MM.1S (cell line): ENCODE measurements around the gene CISH.

ENCODE experiments used
- DNase-seq: peaks from one replicate; pipeline ENCODE4 v3.0.0-alpha.2; 2015
- H2AFZ ChIP-seq: fragments of 300-600 bp; sonication (generic); 2 replicates; pipeline ENCODE4 v1.6.0; 2016; ENCODE audit warnings: antibody characterized with exemption, low read length
- H3F3A ChIP-seq: fragments of 300-600 bp; sonication (generic); 2 replicates; pipeline ENCODE4 v1.6.1; 2016; ENCODE audit warnings: mild to moderate bottlenecking, antibody characterized with exemption, low read length, moderate library complexity, mixed read lengths; ENCODE audit not compliant: insufficient read depth
- H3K27ac ChIP-seq: fragments of 300-600 bp; sonication (generic); 2 replicates; pipeline ENCODE4 v1.5.1; 2016; ENCODE audit warnings: mild to moderate bottlenecking, low read length
- H3K27me3 ChIP-seq: fragments of 300-600 bp; sonication (generic); replicated peaks from 2 replicates; pipeline ENCODE4 v1.6.0; 2016; ENCODE audit warnings: low read length; ENCODE audit not compliant: insufficient read depth
- H3K36me3 ChIP-seq: fragments of 300-600 bp; sonication (generic); replicated peaks from 2 replicates; pipeline ENCODE4 v1.6.1; 2016; ENCODE audit warnings: mild to moderate bottlenecking, low read length, mixed read lengths; ENCODE audit not compliant: insufficient read depth
- H3K4me1 ChIP-seq: fragments of 300-600 bp; sonication (generic); 2 replicates; pipeline ENCODE4 v1.6.1; 2016; ENCODE audit warnings: low read length, mixed read lengths
- H3K4me2 ChIP-seq: fragments of 300-600 bp; sonication (generic); 2 replicates; pipeline ENCODE4 v1.6.0; 2016; ENCODE audit warnings: low read depth, low read length
- H3K4me3 ChIP-seq: fragments of 300-600 bp; sonication (generic); 2 replicates; pipeline ENCODE4 v1.5.1; 2016; ENCODE audit warnings: low read length, mixed read lengths
- H3K79me2 ChIP-seq: fragments of 300-600 bp; sonication (generic); 2 replicates; pipeline ENCODE4 v1.6.1; 2016; ENCODE audit warnings: mixed run types, low read length, mixed read lengths
- H3K9ac ChIP-seq: fragments of 300-600 bp; sonication (generic); 2 replicates; pipeline ENCODE4 v1.6.1; 2016; ENCODE audit warnings: low read length, mixed read lengths
- H3K9me2 ChIP-seq: fragments of 300-600 bp; sonication (generic); replicated peaks from 2 replicates; pipeline ENCODE4 v1.6.1; 2016; ENCODE audit warnings: mild to moderate bottlenecking, low read length, mixed read lengths; ENCODE audit not compliant: insufficient read depth
- H3K9me3 ChIP-seq: fragments of 300-600 bp; sonication (generic); replicated peaks from 2 replicates; pipeline ENCODE4 v1.6.1; 2016; ENCODE audit warnings: mild to moderate bottlenecking, low read length, mixed read lengths; ENCODE audit not compliant: insufficient read depth
- H4K20me1 ChIP-seq: fragments of 300-600 bp; sonication (generic); 2 replicates; pipeline ENCODE4 v1.6.1; 2016; ENCODE audit warnings: mild to moderate bottlenecking, low read length, moderate library complexity, mixed read lengths; ENCODE audit not compliant: insufficient read depth
- CTCF ChIP-seq: fragments of 300-600 bp; sonication (generic); IDR thresholded peaks from 2 replicates; pipeline ENCODE4 v1.5.1; 2016; ENCODE audit warnings: antibody characterized with exemption, low read length, mixed read lengths
- EZH2 ChIP-seq: fragments of 300-600 bp; sonication (generic); optimal IDR thresholded peaks from 2 replicates; pipeline ENCODE3; 2017; ENCODE audit warnings: low read depth, mild to moderate bottlenecking, antibody characterized with exemption, low read length, mixed read lengths
- EZH2phosphoT487 ChIP-seq: fragments of 300-600 bp; sonication (generic); IDR thresholded peaks from 2 replicates; pipeline ENCODE4 v1.6.1; 2018; ENCODE audit warnings: antibody characterized with exemption, low read length

The CISH gene

GRCh38 chr3:50611464-50612233, at the start of gene CISH:
TSS of gene CISH (minus strand) at chr3:50611774. CDS start at chr3:50611650, 124 bp downstream.
- no peaks in the 10 kb centered on the region for H3K9me2 ChIP-seq
- peak within 1 kb of the TSS; percentile 29; the same call in 1 of the 2 replicates for H3K27ac ChIP-seq
- peak within 1 kb of the TSS; percentile 99 for H3K4me2 ChIP-seq
- DNase-seq: peak; percentile 80
- H4K20me1 ChIP-seq: no peaks in the 10 kb centered on the region
- H2AFZ ChIP-seq: peak within 1 kb of the TSS; percentile 96
- H3K36me3 ChIP-seq: no peaks in the 10 kb centered on the region
- no peaks in the 10 kb centered on the region for H3K27me3 ChIP-seq
- H3K9ac ChIP-seq: peak within 1 kb of the TSS; percentile 53; the same call in 1 of the 2 replicates
- TF ChIP-seq CTCF: peak; percentile 42
- TF ChIP-seq EZH2: no peak
- H3K79me2 ChIP-seq: no peaks in the 10 kb centered on the region
- no peaks in the 10 kb centered on the region for H3K9me3 ChIP-seq
- H3F3A ChIP-seq: peaks cover 20% of the 10 kb centered on the region
- peak within 1 kb of the TSS; percentile 76 for H3K4me3 ChIP-seq
- H3K4me1 ChIP-seq: peaks cover 18% of the 10 kb centered on the region

- Histone ChIP-seq H3K27ac (no peak overlapping the region), H3K4me2 (no peak overlapping the region), H4K20me1 (no peaks in the 10 kb centered on the region), H3K9ac (no peak overlapping the region), H3K36me3 (no peaks in the 10 kb centered on the region), H3F3A (no peaks in the 10 kb centered on the region), H3K4me3 (no peak overlapping the region), H3K27me3 (no peaks in the 10 kb centered on the region), H2AFZ (no peak overlapping the region), H3K4me1 (no peaks in the 10 kb centered on the region), H3K9me3 (no peaks in the 10 kb centered on the region), H3K9me2 (no peaks in the 10 kb centered on the region), H3K79me2 (no peaks in the 10 kb centered on the region)
- no peak for TF ChIP-seq CTCF
- no peak for TF ChIP-seq EZH2
- no peak for TF ChIP-seq EZH2phosphoT487
- DNase-seq: no peak
Observed at GRCh38 chr3:50660386-50660785, 48.8 kb upstream of the CISH start.

DNA sequence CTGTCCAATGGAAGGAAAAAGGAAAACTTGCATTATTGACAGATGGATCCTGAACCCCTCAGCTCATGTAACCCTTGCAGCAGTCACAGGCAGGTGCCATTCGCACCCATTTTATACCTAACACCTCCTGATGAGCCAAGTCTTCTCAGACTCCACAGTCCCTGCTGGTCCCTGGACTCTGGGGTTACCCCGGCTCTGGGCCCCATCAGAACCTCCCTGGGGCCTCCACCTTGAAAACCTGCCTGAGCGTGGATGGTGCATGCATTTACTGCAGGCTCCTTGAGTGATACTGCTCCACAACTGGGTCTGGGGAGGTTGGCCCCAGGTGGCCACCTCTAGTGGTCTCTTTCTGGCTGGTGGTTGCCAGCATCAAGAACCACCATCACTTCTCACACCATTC, 47.3 kb upstream of the CISH start:
- no peak for DNase-seq
- no peak overlapping the region for H3K4me2 ChIP-seq
- no peak overlapping the region for H3K4me3 ChIP-seq
- no peak for TF ChIP-seq EZH2
- TF ChIP-seq CTCF: no peak
- TF ChIP-seq EZH2phosphoT487: no peak
- no peak overlapping the region for H2AFZ ChIP-seq
- no peak overlapping the region for H3K27ac ChIP-seq
- H3K4me1 ChIP-seq: no peaks in the 10 kb centered on the region
- H3K9me3 ChIP-seq: no peaks in the 10 kb centered on the region
- no peaks in the 10 kb centered on the region for H4K20me1 ChIP-seq
- no peak overlapping the region for H3K9ac ChIP-seq
- H3K9me2 ChIP-seq: no peaks in the 10 kb centered on the region
- no peaks in the 10 kb centered on the region for H3K36me3 ChIP-seq
- no peaks in the 10 kb centered on the region for H3F3A ChIP-seq
- no peaks in the 10 kb centered on the region for H3K79me2 ChIP-seq
- H3K27me3 ChIP-seq: no peaks in the 10 kb centered on the region
